ENCODE measurements around the gene ZNF385A.
A peak's percentile ranks its signal among the peaks of the same experiment; 100 is the strongest.

ZNF385A gene

DNA sequence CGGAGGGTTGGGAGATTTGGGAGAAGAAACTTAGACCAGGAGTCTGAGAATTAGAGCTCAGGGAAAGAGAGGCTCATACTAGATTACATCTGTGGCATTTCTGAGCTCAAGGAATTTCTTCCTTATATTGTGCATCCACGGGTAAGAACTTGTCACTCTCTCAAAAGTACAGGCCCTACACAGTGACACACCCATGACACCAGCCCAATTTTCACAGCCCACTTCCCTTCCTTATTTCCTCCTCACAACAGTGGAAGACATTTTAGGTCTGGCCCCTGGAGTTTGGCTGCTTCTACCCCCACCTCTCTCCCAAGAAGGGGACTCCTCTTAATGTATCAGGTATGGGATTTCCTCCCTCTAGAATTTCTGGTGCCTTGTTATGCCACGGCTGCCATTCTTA, 9.2 kb upstream of the ZNF385A start:
- no peak for DNase-seq (ENCODE audit: extremely low read depth in 1 of 2, low read depth in 1 of 2)

DNA sequence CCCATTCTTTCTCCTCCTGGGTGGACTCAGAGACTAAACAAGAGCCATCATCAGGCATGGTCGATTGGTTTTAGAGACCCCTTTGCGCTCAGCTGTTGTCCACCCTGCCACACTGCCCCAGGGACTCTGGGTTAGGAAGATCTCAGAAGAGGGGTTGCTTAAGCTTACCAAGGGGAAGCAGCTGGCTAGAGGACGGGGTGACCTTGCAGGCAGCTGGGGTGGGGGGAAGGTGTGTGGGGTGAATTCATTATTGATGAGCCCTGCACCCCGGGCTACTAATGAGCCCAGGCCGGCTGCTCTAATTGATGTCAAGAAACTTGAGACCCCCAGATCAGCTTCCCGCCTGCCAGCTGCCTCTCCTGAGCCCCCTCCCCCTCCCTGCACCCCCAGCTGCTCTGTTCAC, 8.7 kb upstream of the ZNF385A start:
- DNase-seq (ENCODE audit: extremely low read depth in 1 of 2, low read depth in 1 of 2) = no peak

DNA sequence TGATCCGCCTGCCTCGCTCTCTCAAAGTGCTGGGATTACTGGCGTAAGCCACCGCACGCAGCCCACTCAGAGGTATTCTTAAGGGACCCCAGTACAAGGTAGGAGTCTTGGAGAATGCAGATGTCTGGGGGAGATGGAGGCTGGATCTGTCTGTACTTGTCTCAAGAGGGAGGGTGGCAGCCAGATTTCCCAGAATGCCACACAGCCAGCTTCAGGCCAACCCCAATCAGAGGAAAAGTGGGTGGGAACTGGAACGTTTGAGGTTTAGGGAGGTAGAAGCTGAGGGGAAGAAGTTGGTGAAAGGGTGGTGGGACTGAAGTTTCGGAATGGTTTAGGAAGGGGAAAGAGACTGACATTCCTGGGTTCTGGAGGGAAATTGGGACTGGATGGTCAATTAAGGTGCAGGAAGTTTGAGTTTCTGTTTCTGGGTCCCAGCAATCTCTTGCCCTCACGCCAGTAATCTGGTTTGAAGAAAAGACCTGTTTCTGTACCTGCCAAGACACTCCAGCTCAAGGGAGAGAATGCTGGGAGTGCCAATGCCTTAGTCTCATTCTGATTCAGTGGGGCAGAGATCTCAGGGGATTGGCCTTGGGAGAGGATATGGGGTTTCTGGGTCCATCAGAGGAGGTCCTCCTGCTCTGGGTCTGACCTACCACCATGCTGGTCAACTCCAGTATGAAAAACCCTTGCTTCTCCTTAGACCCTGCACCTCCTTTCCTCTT, 8.1 kb upstream of the ZNF385A start:
- DNase-seq (ENCODE audit: extremely low read depth in 1 of 2, low read depth in 1 of 2) = no peak

DNA sequence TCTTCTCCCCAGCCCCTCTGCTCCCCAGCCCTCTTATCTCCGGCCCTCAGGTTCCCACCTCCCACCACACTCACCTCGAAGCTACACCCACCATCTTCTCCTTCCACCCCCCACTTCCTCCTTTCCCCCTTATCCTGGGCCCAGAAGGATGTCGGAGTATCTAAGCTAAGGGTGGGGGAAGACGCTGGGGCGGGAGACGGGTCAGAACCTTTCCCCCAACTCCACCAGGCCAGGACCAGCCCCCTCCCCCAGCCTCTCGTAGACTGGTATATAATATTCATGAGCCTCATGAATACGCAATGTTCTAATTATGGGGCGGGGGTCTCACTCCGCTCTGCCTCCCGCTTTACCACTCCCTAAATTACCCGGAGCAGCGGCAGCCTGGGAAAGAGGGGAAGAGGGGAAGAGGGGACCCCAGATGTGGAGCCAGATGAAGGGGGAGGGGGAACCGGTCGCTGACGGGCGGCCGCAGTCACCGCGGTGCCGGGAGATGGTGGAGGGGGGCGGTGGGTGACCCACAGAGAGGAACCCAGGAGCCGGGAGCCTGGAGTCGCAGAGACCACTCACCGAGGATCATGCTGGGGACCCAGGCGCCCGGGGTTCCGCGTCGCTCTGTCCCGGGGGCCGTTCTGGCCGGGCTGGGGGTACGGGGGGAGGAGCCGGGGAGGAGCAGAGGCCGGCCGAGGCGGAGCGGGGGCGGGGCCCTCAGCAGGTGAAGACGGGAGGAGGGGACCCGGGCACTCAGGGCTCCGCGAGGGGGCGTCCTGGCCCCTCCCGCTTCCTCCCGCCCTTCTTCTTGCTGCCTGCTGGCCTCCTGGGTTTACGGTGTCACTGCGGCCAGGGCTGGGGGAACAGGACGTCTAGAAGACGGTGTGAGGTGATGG, 6.4 kb upstream of the ZNF385A start:
- peak in 1 of 2 donors; percentile 54 for DNase-seq (ENCODE audit: extremely low read depth in 1 of 2, low read depth in 1 of 2)

DNA sequence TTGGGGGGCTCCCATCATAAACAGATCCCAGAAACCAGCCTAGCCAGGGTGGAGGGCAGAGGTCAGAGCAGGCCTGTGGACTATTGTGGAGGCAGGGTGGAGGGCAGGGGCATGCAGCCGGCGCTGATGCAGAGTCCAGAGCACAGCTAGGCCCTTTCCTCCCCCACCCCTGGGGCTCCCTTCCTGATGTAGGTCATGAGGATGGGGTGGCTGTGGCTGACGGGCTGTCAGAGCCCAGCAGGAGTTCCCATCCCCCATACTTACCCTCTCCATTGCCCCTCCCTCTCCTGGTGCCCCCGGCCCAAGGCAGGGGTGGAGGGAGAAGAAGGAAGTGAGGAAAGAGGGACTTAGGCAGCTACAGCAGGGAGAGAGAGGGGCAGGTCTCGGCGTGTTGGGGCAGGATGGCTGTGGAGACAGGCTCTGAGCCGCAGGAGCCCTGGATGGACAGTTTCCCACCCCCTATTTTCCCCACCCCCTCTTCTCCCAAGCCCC, 5.7 kb upstream of the ZNF385A start:
- no peak for DNase-seq (ENCODE audit: extremely low read depth in 1 of 2, low read depth in 1 of 2)

DNA sequence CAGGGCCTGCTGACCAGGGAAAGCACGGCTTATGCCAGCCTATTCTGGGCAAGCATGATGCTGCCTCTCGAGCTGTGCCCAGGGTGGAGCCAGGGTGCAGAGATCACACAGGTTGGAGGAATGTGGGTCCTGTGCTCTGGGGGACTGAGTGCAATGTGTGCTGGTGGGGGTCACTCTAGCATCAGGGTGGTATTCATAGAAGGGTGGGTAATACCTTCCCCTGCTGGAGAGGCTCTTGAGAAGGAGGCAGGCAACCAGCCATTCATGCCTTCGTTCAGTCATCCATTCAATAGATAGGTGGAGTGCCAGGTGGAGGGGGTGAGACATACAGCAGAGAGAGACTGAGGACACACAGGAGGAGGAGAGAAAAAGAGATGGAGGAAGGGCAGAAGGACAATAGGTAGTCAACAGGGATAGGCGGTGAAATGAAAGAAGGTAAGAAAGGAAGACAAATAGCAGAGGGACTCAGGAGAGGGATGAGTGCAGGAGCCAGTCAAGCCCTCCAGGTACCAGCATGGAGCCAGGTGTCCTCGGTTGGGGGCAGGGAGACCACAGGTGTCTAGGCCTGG, 5.2 kb upstream of the ZNF385A start:
- DNase-seq (ENCODE audit: extremely low read depth in 1 of 2, low read depth in 1 of 2) = no peak

DNA sequence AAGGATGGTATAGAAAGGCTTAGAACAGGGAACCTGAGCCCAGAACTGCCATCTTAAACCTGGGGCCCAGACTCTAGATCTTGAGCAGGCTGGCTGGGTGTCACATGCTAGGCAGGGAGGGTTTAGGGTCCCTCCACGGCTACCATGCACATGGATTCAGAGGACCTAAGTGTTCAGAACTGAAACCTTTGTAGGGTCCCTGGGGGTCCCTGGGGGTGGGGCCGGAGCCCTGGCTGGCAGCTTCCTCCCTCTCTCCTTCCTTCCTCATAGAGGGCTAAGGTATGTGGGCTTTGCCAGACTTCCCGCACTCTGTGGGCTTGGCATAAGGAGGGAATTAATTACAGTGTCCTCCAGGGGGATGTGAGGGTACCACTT, 4.6 kb upstream of the ZNF385A start:
- DNase-seq (ENCODE audit: extremely low read depth in 1 of 2, low read depth in 1 of 2) = no peak

DNA sequence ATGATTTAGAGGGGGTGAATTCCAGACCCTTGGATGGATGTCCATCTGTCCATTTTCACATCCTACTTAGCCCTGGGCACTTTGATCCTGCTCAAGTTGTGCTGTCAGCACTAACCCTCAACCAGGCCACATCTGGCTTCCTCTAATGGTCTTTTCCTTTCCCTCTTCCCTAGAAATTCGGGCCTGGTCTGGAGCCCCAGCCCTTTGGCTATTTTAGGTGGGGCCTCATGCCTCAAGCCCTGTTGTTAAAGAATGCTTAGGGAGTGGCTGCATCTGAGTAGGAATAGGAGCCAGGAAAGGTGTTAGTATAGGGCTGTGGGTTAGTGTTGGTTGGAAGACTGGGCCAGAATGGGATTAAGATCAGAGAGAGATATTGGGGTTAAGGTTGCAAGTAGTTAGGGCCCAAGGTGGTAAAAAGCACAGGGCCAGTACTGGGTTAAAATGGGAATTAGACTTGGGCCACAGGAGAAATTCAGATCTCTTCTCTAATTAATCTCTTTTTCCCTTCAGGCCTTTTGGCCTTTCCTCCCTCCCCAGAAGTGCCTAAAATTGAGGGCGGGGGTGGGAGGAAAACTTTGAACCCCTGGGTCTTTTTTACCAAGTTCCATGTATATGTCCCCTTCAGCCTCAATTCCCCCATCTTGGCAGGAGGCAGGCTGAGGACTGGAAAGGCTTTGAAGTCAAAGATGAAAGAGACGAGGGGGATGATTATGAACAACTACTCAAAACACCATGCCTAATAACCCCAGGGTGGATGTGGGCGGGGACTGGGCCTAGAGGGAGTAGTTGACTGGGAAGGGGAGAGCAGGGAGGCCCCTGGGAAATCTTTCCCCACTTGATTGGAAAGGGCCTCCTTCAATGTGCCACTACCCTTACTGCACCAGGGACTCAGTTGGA, 4.0 kb upstream of the ZNF385A start:
- DNase-seq (ENCODE audit: extremely low read depth in 1 of 2, low read depth in 1 of 2) = no peak

DNA sequence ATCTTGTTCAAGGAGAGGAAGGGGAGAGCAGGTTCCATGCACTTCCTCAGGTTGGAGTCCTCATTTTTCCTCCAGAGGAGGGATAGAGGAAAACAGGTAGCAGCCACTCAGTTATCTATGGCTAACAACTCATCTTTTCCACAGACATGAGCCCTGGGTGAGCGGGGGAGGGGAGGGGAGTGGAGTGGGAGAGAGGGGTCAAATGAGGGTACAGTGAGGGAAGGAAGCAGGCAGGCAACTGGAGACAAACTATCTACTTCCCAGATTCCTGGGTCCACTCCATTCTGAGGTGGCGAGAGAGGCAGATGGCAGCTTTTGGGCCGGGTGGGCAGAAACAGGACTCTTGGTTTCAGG, 2.6 kb upstream of the ZNF385A start:
- DNase-seq (ENCODE audit: extremely low read depth in 1 of 2, low read depth in 1 of 2) = no peak

DNA sequence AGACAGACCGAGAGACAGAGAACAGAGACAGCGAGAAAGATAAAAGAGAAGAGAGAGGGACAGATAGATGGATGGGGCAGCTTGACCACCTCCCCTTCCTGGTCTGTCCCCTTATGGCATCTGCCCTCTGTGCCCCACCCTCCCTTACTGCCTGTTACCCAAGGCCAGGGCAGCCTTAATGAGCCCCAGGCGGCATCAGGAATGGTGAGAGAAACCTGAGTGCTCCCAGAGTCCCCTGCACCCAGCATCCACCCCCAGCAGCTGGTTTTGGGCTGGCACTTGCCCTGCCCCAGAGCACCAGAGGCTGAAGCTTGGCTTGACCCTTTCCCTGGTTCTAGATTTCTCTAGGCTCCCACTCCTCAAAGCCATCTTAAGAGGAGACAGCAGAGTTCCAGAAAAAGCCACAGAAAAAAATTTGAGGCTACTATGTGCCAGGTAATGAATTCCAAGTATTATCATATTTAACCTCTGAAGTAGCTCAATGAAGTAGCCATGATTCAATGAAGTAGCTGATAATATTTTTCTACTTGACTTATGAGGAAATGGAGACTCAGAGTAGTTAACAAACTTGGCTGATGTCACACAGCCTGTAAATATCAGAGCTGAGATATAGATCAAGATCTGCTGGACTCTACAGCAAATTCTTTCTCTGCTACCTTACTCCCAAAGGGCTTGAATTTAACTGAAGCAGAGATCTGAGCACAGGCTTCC, 2.0 kb upstream of the ZNF385A start:
- DNase-seq (ENCODE audit: extremely low read depth in 1 of 2, low read depth in 1 of 2) = no peak

DNA sequence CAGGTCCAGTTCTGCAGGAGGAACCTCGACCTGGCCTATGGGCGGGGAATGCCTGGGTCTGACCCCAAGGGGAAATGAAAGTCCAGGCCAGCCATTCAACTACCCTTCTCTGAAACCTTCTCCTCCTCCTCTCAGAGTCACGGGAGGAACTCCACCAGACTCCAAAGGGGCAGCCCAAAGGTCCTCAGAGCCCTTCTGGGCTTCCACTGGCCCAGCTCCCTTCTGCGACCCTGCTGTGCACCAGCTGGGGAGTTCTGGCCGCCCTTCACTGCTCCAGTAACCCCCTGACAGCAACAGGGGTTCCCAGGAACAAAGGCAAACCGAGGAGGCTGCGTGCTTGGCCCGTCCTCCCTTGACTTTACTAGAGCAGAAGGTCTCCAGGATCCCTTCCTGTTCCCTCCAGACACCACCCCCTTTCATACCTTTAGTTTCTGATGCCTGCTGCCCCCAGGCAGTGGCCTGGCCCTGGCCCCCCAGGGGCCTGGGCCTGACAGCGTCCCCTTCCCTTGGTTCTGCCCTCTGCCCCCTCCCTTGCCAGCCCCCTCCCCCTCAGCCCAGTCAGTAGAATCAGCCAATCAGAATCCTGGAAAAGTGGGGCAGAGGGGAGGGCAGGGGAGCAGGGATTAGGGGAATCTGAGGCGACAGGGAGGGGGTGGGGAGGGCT, 850 bp upstream of the ZNF385A start:
- no peak for DNase-seq (ENCODE audit: extremely low read depth in 1 of 2, low read depth in 1 of 2)

DNA sequence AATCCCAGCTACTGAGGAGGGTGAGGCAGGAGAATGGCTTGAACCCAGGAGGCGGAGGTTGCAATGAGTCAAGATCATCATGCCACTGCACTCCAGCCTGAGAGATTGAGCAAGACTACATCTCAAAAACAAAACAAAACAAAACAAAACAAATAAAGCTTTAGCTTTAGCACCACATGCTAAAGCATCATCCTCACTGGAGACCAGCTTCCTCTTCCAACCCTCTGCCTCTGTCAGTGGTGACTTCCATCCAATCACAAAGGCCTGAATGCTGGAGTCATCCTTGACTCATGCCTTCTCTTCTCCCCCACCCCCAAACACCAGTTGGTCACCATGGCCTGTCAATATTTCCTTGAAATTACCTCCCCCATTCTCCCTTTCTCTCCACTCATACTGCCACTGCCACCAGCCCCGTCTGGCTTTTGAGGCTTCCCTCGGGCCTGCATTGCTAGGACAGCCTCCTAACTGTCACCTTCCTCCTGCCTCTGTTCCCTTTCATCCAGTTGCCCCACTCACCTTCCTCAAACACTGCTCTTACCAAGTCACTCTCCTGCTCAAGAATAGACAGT, 1.4 kb downstream of the ZNF385A start:
- no peak for DNase-seq (ENCODE audit: extremely low read depth in 1 of 2, low read depth in 1 of 2)

DNA sequence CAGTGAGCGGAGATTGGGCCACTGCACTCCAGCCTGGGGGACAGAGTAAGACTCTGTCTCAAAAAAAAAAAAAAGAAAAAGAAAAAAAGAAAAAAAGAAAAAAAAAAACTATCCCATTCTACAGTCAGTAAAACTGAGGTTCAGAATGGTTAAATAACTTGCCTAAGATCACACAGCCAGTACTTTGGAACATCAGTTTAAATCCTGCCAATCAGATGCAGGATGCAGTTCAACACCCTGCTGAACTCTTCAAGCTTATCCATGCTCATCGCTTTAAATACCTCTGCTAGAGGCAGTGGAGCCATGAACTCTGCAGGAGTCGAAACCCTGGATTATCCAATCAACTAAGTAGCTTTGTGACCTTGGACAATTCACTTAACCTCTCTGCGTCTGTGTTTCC, 3.4 kb downstream of the ZNF385A start:
- DNase-seq (ENCODE audit: extremely low read depth in 1 of 2, low read depth in 1 of 2) = no peak

DNA sequence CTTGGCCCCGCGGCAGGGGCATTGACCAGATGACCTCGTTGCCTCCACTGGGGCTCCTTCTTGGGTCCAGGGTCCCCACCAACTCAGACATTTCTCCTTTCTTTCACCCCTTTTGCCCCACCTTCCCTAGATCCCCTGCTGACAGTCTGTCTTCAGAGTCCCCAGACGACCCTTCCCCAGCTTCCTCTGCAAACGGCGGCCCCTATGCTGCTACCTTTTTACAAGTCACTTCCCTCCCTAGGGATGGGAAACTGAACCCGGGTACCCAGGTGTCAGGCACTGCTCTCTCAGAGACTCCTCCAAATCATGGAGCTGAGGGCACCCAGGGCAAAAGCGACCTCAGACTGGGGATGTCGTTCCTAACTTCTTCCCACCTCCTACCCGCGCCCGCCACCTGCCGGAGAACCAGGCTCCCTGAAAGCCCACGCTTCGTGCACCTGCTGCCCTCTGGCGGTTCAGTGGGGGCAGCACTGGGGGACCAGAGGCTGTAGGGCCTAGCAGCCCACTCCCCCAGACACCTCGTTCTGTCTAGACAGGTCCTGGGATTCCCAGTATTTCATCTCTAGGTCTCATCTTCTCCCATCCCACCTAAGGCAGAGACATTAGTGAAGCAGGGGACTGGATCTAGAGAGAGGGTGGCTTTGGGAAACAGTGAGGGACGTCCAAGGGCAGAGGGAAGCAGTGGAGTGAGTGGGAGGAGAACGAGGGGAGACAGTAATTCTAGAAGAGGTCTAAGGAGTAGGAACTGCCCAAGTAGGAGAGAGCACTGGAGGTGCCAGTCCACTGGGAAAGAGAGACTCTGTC, 4.9 kb downstream of the ZNF385A start:
- DNase-seq (ENCODE audit: extremely low read depth in 1 of 2, low read depth in 1 of 2) = peak; percentile 81 to 84

DNA sequence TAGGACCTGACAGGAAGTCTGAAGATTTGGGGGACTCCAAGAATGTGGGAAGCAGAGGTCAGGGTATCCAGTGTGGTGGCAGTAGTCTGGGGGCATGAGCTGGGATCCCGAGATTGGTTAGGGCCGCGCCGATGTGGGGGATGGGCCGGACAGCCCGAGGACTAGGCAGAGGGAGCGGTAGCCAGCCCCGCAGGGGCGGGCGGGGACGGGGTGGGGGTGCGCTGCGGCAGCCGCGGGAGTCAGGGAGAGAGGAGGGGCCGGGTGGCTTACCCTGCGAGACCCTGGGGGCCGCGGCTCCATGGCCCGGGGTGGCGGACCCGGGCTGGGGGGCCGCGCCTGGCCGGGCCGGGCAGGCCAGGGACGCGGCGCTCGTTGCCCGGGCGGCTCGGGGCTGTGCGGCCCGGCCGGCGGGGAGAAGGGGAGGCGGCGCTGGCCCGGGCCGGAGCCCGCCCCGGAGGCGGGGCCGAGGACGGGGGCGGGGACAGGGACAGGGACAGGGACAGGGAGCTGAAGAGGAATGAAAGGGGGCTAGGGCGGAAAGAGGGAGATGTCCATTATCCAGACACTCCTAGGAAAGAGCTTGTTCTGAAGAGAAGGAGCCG, 5.6 kb downstream of the ZNF385A start:
- DNase-seq (ENCODE audit: extremely low read depth in 1 of 2, low read depth in 1 of 2) = no peak

DNA sequence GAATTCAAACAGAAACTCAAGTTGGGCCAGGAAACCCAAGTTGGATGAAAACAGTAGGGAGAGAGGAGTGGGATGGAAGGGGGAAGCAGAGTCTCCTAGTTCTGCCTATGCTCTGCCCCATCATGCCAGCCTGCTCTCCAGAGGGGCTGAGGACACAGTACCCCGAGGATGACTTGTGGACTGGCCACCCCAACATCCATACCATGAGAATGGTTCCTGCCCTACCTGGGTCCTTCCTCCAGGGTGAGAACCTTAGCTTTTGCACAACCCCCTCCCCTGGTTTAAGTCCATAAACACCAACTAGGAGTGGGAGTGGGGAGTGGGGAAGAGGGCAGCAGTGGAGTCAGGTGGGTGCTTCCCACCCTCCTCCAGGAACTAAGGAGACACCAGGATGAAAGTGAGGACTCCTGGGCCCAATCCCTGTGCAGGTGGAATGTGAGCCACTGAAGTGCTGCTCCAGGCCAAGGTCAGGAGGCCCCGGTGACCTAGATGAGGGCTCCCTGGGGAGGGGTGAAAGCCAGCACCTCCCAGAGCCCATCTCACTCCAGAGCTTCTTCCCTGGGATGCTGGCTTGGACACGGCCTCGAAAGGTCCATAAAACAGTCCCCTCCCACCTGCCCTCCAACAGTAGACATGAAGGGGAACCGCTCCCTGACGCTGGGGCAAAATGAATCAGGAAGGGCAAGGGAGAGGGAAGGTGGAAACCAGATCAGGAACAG, 6.6 kb downstream of the ZNF385A start:
- no peak for DNase-seq (ENCODE audit: extremely low read depth in 1 of 2, low read depth in 1 of 2)

DNA sequence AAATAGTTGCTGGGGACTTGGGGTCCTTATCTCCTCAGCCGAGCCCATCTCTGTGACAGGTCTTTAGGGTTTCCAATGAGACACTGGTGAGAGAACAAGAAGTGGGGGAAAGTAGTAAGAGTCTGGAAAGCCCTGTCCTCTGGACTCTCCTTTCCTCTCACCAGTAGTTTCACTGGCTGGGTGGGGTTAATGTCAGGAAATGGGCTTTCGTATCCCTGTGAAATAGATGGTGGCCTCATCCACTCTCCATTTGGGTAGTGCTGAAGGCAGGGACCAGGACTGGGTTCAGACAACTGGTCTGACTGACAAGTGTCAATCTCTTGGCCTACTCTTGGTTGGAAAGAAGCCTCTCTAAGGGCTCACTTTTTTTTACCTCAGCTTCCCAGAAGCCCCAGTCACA, 7.5 kb downstream of the ZNF385A start:
- DNase-seq (ENCODE audit: extremely low read depth in 1 of 2, low read depth in 1 of 2) = no peak

DNA sequence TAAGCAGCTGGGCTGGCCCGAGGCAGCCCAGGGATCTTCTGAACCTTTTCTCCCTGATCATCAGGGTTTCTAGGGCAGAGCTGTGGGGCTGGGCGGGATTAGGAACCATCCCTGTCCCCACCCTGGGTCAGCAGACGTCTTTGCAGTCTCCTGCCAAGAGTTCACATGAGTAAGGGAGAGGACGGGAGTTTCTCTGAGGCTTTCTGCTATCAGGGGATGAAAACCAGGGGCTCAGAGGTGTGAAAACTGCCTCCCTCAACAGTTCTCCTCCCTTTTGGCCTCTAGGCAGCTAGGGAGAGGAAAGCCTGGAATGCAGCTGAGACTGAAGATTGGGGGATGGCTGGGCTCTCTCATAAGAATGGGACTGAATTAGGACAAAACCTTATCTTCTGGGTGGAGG, 7.9 kb downstream of the ZNF385A start:
- no peak for DNase-seq (ENCODE audit: extremely low read depth in 1 of 2, low read depth in 1 of 2)

Data from activated CD8-positive, alpha-beta memory T cell treated with anti-CD3 and anti-CD28 coated beads for 1 hour (primary cell).